NCI-H2081 (cell line): ENCODE results near the gene ADAP2.
A peak's percentile ranks its signal among the peaks of the same experiment; 100 is the strongest.
"Not testable (repeated sequence)": the region's sequence is repeated elsewhere in the genome, so short reads cannot be mapped to it uniquely, and the experiment has no call there.

Source experiments
- DNase-seq, 2 experiments: peaks; one replicate each; lab custom pipeline; 2025; lab: John Stamatoyannopoulos, UW

ADAP2 gene

GRCh38 chr17:30969989-30970830, 48.5 kb downstream of the ADAP2 start:
- DNase-seq: no peak

- no peak for DNase-seq
Measured at GRCh38 chr17:30970831-30971567, 49.3 kb downstream of the ADAP2 start, which contains the start of gene RNF135. TSS of gene RNF135 (plus strand) at chr17:30971039. CDS start at chr17:30971074, 35 bp downstream.

- no peak for DNase-seq
Measured at GRCh38 chr17:30975042-30975820, 53.5 kb downstream of the ADAP2 start.

GRCh38 chr17:30979919-30980318, 58.2 kb downstream of the ADAP2 start:
- not testable (repeated sequence) for DNase-seq

GRCh38 chr17:30981531-30982519, 60.1 kb downstream of the ADAP2 start:
- DNase-seq: no peak

GRCh38 chr17:30982855-30983254, 61.1 kb downstream of the ADAP2 start:
- DNase-seq: no peak

- no peak for DNase-seq
Measured at GRCh38 chr17:30990458-30990857, 68.7 kb downstream of the ADAP2 start.

GRCh38 chr17:30992551-30992950, 70.8 kb downstream of the ADAP2 start:
- no peak for DNase-seq

- no peak for DNase-seq
Measured at GRCh38 chr17:30995347-30995746, 73.6 kb downstream of the ADAP2 start.

GRCh38 chr17:30996486-30996885, 74.7 kb downstream of the ADAP2 start:
- DNase-seq: no peak

- DNase-seq: no peak
Measured at GRCh38 chr17:30997270-30997669, 75.5 kb downstream of the ADAP2 start.

GRCh38 chr17:30997842-30998241, 76.1 kb downstream of the ADAP2 start:
- DNase-seq: no peak

GRCh38 chr17:31002047-31002446, 80.3 kb downstream of the ADAP2 start:
- no peak for DNase-seq

GRCh38 chr17:31003225-31003866, 81.6 kb downstream of the ADAP2 start:
- DNase-seq: no peak

GRCh38 chr17:31004160-31004559, 82.4 kb downstream of the ADAP2 start:
- no peak for DNase-seq

GRCh38 chr17:31007695-31008373, 86.1 kb downstream of the ADAP2 start:
- no peak for DNase-seq

- peak; percentile 45 to 70 for DNase-seq
Measured at GRCh38 chr17:31008374-31009041, 86.8 kb downstream of the ADAP2 start.
